HG03521 (cell line): ENCODE results near the gene LHX6.
A peak's percentile ranks its signal among the peaks of the same experiment; 100 is the strongest.

Source experiments
- ATAC-seq: cut with Tn5 transposase; IDR thresholded peaks from one replicate; pipeline ENCODE4 v1.9.1; 2021; ENCODE audit warnings: mild to moderate bottlenecking, moderate library complexity; ENCODE audit not compliant: unreplicated experiment

The LHX6 gene

DNA sequence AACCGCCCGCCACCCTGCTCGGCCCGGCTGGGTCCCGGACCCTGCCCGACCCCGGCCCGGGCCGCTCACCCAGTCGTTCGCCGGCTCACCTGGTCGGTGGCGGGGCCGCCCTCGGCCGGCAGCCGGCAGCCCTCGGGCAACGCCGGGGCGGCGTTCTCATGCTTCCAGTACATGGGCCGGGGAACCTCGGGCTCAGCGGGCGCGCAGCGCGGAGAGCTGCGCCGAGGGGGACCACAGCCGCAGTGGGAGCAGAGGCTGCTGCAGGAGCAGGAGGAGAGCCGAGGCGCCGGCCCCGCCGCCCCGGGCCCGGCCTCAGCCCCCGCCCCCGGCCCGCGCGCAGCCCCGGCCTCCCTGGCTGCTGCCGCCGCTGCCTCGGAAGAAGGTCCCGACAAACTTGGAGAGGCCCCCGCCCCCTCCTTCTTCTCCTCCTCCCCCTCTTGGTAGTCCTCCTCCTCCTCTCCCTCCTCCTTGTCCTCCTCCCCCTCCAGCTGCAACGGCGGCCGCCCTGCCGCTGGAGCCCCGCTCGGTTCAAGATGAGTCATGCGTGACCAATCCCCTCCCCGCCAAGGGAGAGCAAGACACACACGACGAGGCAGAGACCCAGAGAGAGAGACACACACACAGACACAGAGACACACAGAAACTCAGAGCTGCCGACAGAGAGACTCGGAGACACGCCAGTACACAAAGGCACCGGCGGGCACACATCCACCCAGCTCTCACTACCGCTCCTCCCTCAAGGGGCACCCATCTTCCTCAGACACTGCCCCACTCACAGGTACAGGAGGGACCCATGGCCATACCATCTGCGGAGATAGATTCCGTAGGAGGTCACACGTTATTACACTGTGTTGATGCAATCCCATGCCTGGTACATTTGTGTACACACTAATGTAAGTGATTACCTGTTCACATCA, at the start of gene LHX6:
Gene LHX6, minus strand, starts transcription at position 390 of the 917 bp plus-strand sequence. Its CDS starts 217 bp downstream, at position 173.
- no peak for ATAC-seq

DNA sequence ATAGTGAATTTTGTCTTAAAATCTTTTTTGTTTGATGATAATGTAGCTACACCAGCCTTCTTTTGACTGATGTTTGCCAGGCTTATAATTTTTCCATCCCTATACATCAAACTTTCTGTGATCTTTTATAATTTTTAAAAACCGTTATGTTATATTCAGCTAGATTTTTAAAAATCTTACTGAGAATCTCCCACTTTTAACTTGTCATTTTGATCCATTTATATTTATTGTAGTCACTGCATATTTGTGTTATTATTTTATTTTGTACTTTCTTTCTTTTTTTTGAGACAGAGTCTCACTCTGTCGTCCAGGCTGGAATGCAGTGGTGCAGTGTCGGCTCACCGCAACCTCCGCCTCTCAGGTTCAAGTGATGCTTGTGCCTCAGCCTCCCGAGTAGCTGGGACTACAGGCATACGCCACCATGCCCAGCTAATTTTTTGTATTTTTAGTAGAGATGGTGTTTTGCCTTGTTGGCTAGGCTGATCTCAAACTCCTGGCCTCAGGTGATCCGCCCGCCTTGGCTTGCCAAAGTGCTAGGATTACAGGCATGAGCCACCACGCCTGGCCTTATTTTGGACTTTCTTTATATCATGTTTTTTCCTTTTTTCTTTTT, 48.6 kb upstream of the LHX6 start:
- ATAC-seq: no peak

DNA sequence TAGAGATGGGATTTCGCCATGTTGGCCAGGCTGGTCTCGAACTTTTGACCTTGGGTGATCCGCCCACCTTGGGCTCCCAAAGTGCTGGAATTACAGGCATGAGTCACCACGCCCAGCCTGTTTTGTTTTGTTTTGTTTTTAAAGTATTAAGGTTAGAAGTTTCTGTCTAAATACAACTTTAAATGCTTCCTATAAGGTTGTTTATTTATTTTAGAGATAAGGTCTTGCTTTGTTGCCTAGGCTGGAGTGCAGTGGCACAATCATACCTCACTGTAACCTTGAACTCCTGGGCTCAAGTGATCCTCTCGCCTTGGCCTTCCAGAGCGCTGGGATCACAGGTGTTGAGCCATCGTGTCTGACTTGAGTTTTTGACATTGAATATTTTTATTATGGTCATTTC, 47.3 kb upstream of the LHX6 start:
- no peak for ATAC-seq

DNA sequence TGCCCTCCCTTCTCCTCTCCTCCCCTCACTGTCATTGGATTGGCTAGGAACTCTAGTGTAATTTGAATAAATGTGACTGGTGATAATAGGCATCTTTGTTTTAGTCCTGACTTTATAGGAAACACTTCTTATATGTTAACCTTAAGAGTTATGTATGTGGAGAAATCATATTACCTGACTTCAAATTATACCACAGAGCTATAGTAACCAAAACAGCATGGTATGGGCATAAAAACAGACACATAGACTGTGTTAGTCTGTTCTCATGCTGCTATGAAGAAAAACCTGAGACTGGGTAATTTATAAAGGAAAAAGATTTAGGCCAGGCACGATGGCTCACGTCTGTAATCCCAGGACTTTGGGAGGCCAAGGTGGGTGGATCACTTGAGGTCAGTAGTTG, 45.3 kb upstream of the LHX6 start:
- no peak for ATAC-seq

DNA sequence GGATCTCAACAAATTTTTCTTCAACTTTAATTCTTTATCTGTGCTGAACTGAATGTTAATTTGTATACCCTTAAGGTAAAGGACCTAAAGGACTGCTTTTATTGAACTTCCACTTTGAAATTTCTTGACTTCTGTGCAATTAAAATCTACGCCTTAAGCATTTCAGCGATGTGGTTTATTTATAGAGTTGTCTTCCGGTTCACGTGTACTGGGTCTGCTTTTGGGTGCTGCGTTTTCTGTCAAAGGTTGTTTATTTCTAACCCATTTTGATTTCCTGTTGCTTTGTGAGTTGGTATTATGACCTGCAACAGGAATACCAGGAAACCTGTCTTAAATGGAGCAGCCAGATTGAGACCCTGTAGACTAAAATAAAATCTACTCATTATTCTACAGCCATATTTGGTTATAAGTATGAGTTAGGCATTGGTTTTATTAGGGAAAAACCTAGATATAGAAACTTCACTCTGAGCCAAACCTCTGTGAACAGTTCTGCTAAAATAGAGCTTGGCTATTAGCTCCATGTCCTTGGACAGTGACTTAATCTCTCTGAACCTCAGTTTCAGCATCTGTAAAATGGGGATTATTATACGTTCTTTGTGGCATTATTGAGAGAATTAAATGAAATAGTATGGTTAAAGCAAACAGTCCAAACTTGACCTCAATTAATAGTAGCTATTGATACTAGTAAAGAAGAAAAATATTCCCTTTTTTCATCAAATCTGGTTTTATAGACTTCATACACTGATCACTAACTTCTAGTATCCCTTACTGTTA, 39.5 kb upstream of the LHX6 start:
- ATAC-seq: no peak

DNA sequence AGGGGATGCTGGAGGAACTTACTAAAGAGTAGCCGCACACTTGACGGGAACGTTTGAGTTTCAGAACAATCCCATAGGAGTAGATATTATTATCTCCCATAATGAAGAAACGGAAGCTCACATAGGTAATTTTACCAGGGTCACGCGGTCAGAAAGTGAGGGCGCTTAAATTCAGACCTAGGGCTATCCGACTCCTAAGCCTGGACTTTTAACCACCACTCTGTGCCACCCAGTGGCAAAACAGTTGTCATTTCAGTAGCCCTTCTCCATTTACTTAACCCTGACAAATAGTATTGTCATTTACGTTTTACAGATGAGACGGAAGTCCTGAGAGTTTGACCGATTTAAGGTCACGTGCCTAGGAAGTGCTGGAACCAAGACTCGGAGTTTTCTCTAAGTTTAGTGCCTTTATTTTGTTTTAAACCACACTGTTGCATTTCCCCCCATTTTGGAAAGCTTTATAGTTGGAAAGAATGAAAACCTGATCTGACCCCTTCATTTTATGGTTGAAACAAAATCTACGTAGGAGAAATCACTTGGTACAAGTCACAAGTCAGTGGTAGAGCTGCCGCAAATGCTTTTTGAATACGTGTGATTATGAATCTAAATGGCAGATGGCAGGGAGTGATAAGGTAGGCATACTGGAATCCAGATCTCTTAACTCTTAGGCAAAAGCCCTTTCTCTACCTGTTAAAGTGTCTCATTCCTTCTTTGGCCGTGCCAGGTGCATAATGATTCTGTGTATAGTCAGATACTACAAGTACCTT, 36.6 kb upstream of the LHX6 start:
- ATAC-seq: peak; percentile 23

DNA sequence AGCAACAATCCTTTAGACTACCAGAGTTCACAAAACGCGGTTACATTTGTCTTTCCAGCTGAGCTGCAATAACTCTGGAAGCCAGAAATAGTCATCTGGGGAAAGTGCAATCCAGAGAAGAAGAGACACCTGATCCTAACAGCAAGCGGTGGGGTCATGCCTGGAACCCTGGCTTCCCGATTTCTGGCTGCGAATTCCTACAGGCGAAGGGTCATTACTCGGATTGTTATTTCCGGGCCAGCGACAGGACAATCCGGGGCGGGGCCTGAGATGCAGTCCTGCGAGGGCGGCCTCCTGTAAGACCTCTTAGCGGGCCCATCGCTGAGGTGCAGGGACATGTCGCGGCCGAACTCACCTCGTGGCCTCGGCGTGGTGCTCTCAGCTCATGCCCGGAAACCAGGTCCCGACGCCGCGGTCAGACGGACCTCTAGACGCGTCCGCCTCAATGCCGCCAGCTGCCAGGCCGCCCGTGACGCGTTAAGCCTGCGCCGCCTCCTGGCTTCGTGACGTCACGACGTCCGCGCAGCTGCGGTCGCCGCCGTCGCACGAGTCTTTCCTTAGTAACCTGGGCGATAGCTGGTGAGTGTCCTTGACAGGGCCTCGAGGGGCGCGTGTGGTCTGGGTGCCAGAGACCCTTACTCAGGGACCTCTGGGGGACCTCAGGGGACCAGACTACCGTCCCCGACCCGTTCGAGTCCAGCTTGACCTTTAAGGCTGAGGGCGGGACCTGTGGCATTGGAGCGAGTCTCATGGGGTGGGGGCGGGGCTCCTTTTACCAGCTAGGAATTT, 35.8 kb upstream of the LHX6 start, which contains the start of the genes MRRF and RBM18:
Gene MRRF, plus strand, starts transcription at position 523 of the 789 bp plus-strand sequence. CDS start 6,010 bp downstream, outside the sequence.
Gene RBM18, minus strand, starts transcription at position 481 of the 789 bp plus-strand sequence. CDS start 3,348 bp downstream, outside the sequence.
- ATAC-seq: peak; percentile 87

DNA sequence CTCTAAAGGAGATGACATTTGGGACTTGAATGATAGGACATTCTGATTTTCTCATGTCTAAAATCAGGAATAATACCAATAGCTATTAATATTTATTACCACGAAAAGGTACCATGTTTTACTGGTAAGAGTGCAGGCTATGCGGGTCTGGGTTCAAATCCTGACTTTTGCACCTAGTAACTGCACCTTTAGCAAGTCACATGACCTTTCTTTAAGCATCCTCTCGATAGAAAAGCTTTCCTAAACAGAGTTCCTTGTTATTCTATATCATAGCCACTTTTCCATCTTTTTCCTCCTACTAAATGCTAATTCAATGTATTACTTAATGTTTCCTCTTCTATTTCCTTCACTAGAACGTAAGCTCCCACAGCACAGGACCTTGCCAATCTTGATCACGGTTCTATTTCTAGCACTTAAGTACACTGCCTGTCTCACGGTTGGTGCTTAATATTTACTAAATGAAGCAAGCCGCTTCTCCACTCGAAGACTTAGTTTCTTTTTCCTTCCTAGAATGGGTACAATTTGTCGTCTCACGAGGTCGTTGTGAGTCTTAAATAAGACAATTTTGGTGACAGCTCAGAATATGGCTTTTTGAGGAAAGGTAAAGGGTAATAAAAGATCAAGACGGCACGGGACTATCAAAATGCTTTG, 35.1 kb upstream of the LHX6 start:
- ATAC-seq: no peak

DNA sequence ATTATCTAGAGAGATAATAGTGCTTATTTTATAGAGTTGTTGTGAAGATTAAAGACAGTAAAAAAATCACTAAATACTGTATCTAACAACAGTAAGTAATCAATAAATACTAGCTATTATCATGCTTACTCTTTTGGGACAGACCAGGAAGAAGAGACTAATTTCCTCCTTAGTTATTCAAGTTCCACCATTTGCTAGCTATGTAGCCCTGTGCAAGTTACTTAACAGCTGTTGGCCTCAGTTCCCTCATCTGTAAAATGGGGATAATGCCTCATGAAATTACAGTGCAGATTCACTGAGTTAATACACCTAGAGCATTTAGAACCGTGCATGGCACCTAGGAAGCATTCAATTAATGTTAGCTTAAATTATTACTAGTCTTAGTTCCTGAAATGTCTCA, 33.3 kb upstream of the LHX6 start:
- no peak for ATAC-seq

DNA sequence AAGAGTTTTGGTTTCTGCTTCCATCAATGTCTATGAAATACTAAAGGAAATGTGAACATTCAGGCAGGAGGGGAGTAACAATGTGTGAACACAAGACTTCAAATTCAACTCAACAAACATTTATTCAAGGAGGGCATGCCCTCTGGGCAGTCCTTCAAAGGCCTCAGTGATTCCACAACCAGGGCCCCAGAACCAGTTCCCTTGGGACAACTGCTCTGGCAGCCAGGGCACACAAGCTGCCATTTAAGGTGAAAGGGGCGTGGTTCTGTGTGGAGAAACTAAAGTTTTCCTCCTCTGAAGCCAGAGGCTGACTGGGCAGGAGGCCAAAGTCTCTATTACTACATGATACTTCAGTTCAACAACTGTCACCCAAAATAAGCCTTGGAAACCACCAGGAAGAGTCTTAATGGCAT, 32.7 kb upstream of the LHX6 start:
- ATAC-seq: no peak

DNA sequence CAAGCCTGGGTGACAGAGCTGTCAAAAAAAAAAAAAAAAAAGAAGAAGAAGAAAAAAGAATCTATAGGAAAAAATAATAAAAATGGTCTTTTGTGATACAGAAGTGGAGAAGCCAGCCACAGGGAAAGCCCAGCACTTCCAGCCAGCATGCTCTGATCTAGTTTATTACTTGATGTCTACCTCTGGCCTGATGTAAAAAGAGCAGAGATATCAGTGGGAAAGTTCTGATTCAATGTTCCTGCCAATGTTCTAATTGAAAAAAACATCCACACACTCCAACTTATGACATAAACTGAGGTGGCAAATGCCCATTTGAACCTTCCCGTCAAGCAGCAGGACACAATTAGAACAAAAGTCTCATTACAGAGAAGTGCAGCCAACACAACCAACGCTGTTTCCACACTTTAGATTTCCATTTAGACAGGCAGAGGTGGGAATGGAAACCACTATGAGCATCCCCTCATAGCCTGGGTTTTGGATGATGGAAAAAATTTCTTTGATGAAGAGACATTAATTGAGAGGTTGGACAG, 30.2 kb upstream of the LHX6 start:
- no peak for ATAC-seq

DNA sequence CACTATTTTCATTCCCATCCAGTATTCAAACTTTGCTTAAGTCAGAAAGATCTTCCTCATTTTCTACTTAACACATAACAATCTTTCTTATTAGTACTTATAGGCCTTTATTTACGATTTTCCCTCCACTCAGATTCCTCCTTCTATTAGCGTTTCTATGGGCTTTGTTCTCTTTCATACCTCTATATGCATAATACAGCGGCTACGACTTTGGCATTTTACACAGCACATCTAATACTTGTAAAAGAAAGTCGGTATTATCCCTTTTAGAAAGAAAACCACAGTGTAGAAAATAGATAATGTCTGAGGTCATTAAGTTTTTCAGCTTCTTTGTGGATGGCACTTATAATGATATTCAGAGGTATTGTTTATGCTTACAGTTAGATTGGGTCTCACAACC, 27.4 kb upstream of the LHX6 start:
- ATAC-seq: no peak

DNA sequence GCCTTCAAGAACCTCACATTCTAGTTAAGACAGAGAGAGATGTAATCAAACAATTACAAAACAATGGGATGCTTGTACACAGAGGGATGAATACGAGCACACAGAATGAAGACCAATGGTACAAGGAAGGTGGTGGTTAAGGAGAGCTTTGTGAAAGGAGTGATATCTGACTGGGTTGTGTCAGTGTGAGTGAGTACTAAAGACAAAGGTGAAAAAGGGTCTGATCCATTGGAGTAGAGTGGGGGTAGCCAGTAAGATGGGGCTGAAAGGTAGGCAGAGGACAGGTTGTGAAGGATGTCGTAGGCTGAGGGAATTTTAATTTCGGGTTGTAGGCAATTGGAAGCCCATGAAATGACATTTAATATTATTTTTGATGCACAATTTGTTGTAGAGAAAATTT, 26.0 kb upstream of the LHX6 start:
- ATAC-seq: no peak

DNA sequence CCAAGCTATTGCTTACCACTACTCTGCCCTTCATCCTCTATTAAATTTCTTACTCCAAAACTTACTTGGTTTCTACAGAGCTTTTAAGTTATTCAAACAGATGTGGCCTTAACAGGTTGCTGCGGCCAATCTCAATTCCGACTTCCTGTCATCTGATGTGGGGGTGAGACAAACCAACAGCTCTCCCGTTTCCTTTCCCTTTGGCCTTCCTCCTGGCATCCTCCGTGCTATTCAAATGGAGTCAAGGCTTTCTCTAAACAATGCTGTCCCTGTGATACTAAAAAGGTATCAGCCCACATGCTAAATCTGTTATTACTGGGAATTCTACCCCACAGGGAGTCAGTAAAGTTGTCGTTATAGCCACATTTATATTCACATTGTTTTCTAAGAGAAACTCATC, 24.0 kb upstream of the LHX6 start:
- ATAC-seq: no peak

DNA sequence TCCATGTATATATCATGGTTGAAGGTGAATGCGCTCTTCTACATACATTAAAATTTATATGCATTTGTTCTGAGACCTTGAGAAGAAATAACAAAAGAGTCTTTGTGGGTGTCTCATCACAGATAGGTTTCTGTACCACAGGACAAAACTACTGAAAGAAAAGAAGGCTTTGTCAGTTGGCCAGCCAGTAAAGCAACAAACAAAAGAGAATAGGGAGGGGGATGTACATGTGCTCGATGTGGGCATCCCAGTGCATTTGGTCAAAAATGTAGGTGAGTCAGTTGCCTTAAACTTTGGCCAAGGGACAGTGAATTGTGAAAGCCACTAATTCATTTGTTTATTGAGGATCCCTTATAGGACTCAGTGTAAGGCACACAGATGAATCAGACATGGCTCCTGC, 22.6 kb upstream of the LHX6 start:
- ATAC-seq: no peak

DNA sequence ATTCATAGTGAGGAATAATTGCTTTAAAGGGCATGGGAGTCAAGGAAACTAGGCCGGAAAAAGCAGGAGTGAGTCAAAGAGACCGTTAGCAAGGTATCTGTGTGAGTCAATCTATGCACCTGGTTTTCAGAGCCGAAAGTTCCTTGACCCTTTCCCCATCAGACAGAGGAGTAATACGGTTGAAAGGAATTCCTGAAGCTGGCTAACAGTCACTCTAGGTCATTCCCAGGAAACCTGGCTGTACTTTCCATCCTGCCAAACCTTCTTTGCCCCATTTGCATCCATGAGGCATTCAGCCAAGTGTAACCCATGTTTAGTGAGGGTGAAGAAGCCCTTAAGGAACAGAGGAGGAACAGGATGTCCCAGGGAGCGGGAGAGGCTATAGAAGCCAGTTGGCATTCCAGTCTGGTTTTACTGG, 19.7 kb upstream of the LHX6 start:
- no peak for ATAC-seq

DNA sequence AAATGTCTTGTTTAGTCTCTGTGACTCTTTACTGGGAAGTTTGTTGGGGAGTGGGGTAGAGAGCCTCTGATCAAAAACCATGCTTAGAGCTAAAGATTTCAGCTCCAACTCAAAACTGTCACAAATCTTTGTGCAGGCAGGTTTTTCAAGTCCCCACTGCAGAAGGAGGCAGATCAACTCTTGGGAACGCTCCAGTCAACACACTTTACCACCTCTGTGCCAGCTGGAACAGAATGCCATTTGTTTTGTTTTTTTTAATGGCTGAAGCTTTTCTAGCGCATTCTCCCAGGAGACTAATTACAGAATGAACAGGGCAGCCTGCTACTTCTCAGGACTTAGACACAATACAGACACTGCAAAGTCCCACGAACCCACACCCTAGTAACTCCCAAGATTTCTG, 17.9 kb upstream of the LHX6 start:
- ATAC-seq: no peak

DNA sequence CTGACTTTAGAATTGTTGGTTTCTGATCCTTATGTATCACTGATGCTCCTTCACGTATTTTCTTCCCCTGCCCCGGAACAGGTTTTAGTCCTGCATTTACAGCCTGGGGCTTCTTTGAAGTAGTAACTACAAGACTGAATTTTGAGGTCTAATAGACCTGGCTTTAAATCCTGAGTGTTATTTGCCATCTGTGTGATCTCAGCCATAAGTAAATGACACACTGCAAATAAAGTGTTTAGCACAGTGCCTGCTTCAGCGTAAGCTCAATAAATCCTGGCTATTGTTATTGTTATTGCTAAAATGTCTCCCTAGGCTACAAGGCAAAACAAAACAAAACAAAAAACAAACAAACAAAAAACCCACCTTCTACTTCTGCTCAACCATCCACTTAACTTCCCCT, 15.6 kb upstream of the LHX6 start:
- ATAC-seq: no peak

DNA sequence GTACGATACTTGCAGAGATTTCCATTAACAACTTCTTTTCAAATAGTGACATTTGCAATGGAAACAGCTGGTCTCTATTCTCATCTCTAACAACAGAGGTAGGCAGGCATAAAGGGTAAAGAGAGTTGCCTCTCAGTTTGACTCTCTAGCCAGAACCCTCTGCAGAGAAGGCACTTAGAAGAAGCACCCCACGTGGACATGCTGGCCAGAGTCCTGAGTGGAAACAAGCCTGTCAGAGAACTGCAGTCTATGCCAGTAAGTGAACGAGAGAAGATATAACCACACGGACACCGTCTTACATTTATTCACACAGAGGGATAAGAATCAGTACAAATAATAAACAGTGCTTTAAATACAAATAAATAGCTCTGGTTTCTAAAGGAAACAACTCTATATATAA, 11.0 kb upstream of the LHX6 start:
- ATAC-seq: no peak
